CD4-positive, alpha-beta memory T cell (primary cell): ENCODE data around the gene HPN. TPM values are rescaled to one million over a fixed set of nuclear protein-coding genes. Genes with fewer than 3 reads are reported as not detected.

Source experiments
- CTCF ChIA-PET: fragments of 350-600 bp; sonication (Branson Sonifier 250); formaldehyde crosslinking; loops from one replicate; lab custom pipeline; 2021; ENCODE audit warnings: inconsistent platforms; ENCODE audit not compliant: partially characterized antibody; lab: Charles Lee
- POLR2A ChIA-PET: fragments of 350-600 bp; sonication (Branson Sonifier 250); formaldehyde crosslinking; loops from one replicate; lab custom pipeline; 2021; ENCODE audit not compliant: partially characterized antibody; lab: Charles Lee
- DNase-seq, 5 donors: peaks; one replicate each; pipeline versions ENCODE4 v3.0.0 to v3.0.0-alpha.2; 2020 to 2022; ENCODE audit warnings: mixed read lengths in 1 of 5
- H3K27ac ChIP-seq: one replicate; pipeline ENCODE4 v1.7.0; 2013; ENCODE audit warnings: low read depth, low read length
- H3K27me3 ChIP-seq: 2 replicates; pipeline ENCODE4 v1.7.0; 2013; ENCODE audit warnings: mild to moderate bottlenecking, low read length, moderate library complexity; ENCODE audit not compliant: insufficient read depth
- H3K36me3 ChIP-seq: 2 replicates; pipeline ENCODE4 v1.7.0; 2013; ENCODE audit warnings: mild to moderate bottlenecking, low read length, moderate library complexity; ENCODE audit not compliant: insufficient read depth
- H3K4me1 ChIP-seq: 2 replicates; pipeline ENCODE4 v1.7.0; 2013; ENCODE audit warnings: mild to moderate bottlenecking, low read length, moderate library complexity; ENCODE audit not compliant: insufficient read depth
- H3K4me3 ChIP-seq, 2 donors: one replicate each; pipeline ENCODE4 v1.7.0; 2013; ENCODE audit warnings: low read length in 2 of 2, mild to moderate bottlenecking in 1 of 2
- H3K9me3 ChIP-seq, 2 donors: one replicate each; pipeline ENCODE4 v1.7.0; 2013; ENCODE audit warnings: low read length in 2 of 2, control low read depth in 1 of 2; ENCODE audit not compliant: control insufficient read depth in 1 of 2
- H3K27ac Mint-ChIP-seq, 7 donors: one replicate each; pipeline ENCODE4 v1.8.0; 2020 to 2021; ENCODE audit warnings: mixed read lengths in 7 of 7, mild to moderate bottlenecking in 6 of 7, inconsistent platforms in 3 of 7, moderate library complexity in 3 of 7
- H3K27me3 Mint-ChIP-seq, 2 donors: one replicate each; pipeline ENCODE4 v1.8.0; 2020 to 2021; ENCODE audit warnings: mixed read lengths in 2 of 2
- H3K36me3 Mint-ChIP-seq, 2 donors: one replicate each; pipeline ENCODE4 v1.8.0; 2020 to 2021; ENCODE audit warnings: mixed read lengths in 2 of 2, inconsistent platforms in 1 of 2, mild to moderate bottlenecking in 1 of 2
- H3K4me1 Mint-ChIP-seq, 4 donors: one replicate each; pipeline ENCODE4 v1.8.0; 2020 to 2021; ENCODE audit warnings: mixed read lengths in 4 of 4, mild to moderate bottlenecking in 1 of 4
- H3K4me3 Mint-ChIP-seq, 8 donors: one replicate each; pipeline ENCODE4 v1.8.0; 2020 to 2021; ENCODE audit warnings: mixed read lengths in 8 of 8, mild to moderate bottlenecking in 7 of 8, moderate library complexity in 6 of 8, inconsistent platforms in 3 of 8
- H3K9me3 Mint-ChIP-seq, 8 donors: one replicate each; pipeline ENCODE4 v1.8.0; 2020 to 2021; ENCODE audit warnings: mixed read lengths in 8 of 8, mild to moderate bottlenecking in 5 of 8, inconsistent platforms in 3 of 8, moderate library complexity in 1 of 8
- intact Hi-C: fragments of 100-400 bp; cut with micrococcal nuclease; formaldehyde crosslinking; loops from one replicate; pipeline ENCODE4 v1.15.1; 2023
- polyA plus RNA-seq, 2 donors: library from polyadenylated mRNA; unstranded; fragments of 300-500 nt; fragmentation: Illumina TruSeq; gene quantifications; one replicate each; pipeline ENCODE4 v1.2.3, GENCODE V29; 2021
- total RNA-seq, 2 experiments: library from RNA; stranded (reverse); gene quantifications; one replicate each; pipeline ENCODE4 v1.2.3, GENCODE V29; 2021

The HPN gene
- total and polyA plus RNA-seq, 4 experiments from 2014 or later, result 0.15 to 0.57 TPM; not detected in 2

DNA sequence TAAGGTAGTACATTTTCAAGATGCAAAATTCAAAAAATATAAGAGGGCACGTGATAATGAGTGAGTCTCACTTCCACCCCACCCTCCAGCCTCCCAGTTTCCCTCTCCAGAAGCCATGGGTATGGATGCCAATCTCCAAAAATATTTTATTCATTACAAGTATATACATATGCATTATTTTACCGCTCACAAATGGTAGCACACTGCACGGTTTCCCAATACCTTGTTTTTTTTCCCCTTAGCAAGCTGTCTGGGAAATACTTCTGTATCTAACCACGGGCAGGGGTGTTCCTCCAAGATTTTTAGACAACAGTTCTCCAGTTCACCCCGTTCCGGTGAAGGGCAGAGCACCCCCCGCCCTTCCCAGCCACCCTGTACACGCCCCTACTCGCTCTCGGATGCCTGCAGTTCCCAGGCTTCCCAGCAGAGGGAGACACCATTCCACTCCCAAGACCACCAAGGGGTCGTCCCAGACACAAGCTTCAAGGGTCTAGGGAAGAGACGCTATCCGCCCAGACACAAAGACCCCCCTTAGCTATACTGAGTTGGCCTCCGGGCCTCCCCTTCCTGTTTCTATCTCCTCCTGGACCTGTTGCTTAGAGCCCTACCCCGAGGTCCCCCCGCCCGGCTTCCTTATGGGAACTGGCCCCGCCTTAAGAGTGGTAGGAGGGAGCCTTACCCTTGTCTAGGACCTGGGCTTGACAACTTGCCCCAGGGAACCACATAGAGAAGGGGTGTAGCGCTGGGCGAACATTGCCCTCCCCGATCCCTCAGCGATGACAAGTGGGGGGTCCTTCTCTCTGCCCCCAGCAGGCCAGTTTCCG lies 73.0 kb downstream of the HPN start:
- H3K36me3 ChIP-seq, result no peaks in the 10 kb centered on the region
- POLR2A ChIA-PET, result interaction anchor here (0.6 to 1.0 kb wide), 3 partner anchors 27 to 100 kb away, joined by 3 to 5 read pairs (median 3); no protein-coding TSS in a partner anchor

DNA sequence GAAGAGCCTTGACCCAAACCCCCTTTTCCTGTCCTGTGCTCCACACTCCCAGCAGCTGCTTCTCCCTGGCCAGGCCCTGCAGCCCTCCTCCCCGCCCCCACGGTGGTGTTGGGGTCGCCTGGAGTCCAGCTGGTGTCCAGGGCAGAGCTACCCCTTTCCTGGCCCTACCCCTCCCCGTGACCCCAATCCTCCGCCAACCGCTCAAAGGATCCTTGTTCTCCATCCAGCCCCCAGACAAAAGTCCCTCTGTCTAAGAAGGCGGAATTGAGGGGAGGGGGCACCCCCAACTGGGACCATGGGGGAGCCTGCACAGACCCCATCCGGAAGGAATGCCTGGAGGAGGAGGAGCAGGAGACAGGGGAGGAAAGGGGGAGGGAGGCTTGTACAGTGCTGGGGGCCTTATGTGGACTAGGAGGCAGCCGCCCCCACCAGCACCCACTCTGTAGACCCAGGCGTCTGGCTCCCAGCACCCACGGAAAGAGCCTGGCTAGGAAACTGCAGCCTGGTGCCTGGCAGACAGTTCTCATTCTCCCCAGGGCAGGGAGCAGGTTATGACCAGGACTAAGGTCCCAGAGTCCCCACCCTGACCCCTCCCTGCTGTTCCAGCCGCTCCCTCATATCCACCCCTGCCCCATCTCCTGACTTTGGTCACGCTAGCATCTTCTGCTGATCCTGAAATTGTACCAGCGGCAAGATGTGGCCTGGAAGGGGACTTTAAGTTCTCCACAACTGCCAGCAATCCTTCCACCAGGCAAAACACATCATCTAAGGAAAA lies 73.8 kb downstream of the HPN start, which contains the start of gene FXYD3:
TSS of gene FXYD3 (plus strand) at position 647 of the 775 bp plus-strand sequence. CDS start 3,554 bp downstream, outside the sequence.
- peaks cover 0 to 1% (median 0%) of the 10 kb centered on the region in 8 donors for H3K9me3 Mint-ChIP-seq
- Histone ChIP-seq H3K4me3 (no peak within 1 kb of the TSS), H3K36me3 (no peaks in the 10 kb centered on the region), H3K27me3 (no peaks in the 10 kb centered on the region), H3K27ac (no peak within 1 kb of the TSS), H3K9me3 (no peaks in the 10 kb centered on the region), H3K4me1 (peaks cover 9% of the 10 kb centered on the region)
- peak within 1 kb of the TSS in 1 of 8 donors; percentile 25 for H3K4me3 Mint-ChIP-seq
- peak within 1 kb of the TSS in 4 of 7 donors; percentile 30 to 77 (median 60) for H3K27ac Mint-ChIP-seq
- H3K4me1 Mint-ChIP-seq, result peaks cover 4 to 7% (median 5%) of the 10 kb centered on the region in 4 donors
- no peak for DNase-seq
- intact Hi-C loops, result loop anchor here (2.0 kb wide), 1 partner anchor 25 kb away; no protein-coding TSS in a partner anchor
- H3K36me3 Mint-ChIP-seq, result no peaks in the 10 kb centered on the region
- ChIA-PET POLR2A (interaction anchor here (0.9 to 1.0 kb wide), 2 partner anchors 26 to 99 kb away, joined by 3 to 5 read pairs; no protein-coding TSS in a partner anchor), CTCF (interaction anchor here (0.5 to 4.8 kb wide), 12 partner anchors 8 to 382 kb away, joined by 3 to 20 read pairs (median 4); partner anchors contain the start of gene LGI4)
- H3K27me3 Mint-ChIP-seq, result peaks cover 2 to 11% of the 10 kb centered on the region in 2 donors

More for the DNA sequence above, 73.0 kb downstream of the HPN start:
- Histone ChIP-seq H3K27me3 (no peaks in the 10 kb centered on the region), H3K4me1 (peaks cover 9% of the 10 kb centered on the region), H3K27ac (no peak overlapping the region), H3K4me3 (no peak overlapping the region), H3K9me3 (no peaks in the 10 kb centered on the region)
- CTCF ChIA-PET, result interaction anchor here (1.0 to 4.8 kb wide), 11 partner anchors 9 to 381 kb away, joined by 3 to 20 read pairs (median 4); partner anchors contain the start of gene LGI4
- H3K9me3 Mint-ChIP-seq, result peaks cover 0 to 1% (median 0%) of the 10 kb centered on the region in 8 donors
- peak; percentile 56 to 64 (median 58) for DNase-seq
- H3K4me3 Mint-ChIP-seq, result peak overlapping the region in 2 of 8 donors; percentile 25 to 36
- peak overlapping the region in 4 of 7 donors; percentile 30 to 77 (median 60) for H3K27ac Mint-ChIP-seq
- peaks cover 4 to 7% (median 5%) of the 10 kb centered on the region in 4 donors for H3K4me1 Mint-ChIP-seq
- H3K27me3 Mint-ChIP-seq, result peaks cover 5 to 11% of the 10 kb centered on the region in 2 donors
- intact Hi-C loops, result loop anchor here (1.0 to 5.0 kb wide), 5 partner anchors 21 to 155 kb away; partner anchors contain the start of genes FXYD5 and LGI4
- no peaks in the 10 kb centered on the region for H3K36me3 Mint-ChIP-seq

Other genes with a start within 250 kb of the HPN start
- 1 to 10 TPM; 9.2 to 9.7 TPM for gene ZNF30, start 114.8 kb upstream of the HPN start, total RNA-seq
- gene ZNF30, start 114.8 kb upstream of the HPN start, polyA plus RNA-seq, result 1 to 10 TPM; 5.4 to 5.7 TPM
- gene ZNF792, start 77.5 kb upstream of the HPN start, total RNA-seq, result 10 to 100 TPM; 33.9 to 34.7 TPM
- 10 to 100 TPM; 10.1 to 23.9 TPM for gene ZNF792, start 77.5 kb upstream of the HPN start, polyA plus RNA-seq
- gene GRAMD1A, start 41.4 kb upstream of the HPN start, total RNA-seq, result 100 to 1,000 TPM; 205 to 221 TPM
- gene GRAMD1A, start 41.4 kb upstream of the HPN start, polyA plus RNA-seq, result 10 to 100 TPM; 16.3 to 55.4 TPM
- 1 to 10 TPM; 1.4 to 1.5 TPM for gene SCN1B, start 11.3 kb upstream of the HPN start, total RNA-seq
- under 1 TPM in 1 of 2 donors, not detected in 1; 0.64 TPM for gene SCN1B, start 11.3 kb upstream of the HPN start, polyA plus RNA-seq
- not detected for gene FXYD3, start 74.1 kb downstream of the HPN start, total RNA-seq
- gene FXYD3, start 74.1 kb downstream of the HPN start, polyA plus RNA-seq, result not detected
- under 1 TPM; 0.72 to 0.81 TPM for gene LGI4, start 93.3 kb downstream of the HPN start, total RNA-seq
- gene LGI4, start 93.3 kb downstream of the HPN start, polyA plus RNA-seq, result not detected
- 1 to 10 TPM; 3.6 to 4.4 TPM for gene FXYD1, start 97.1 kb downstream of the HPN start, total RNA-seq
- gene FXYD1, start 97.1 kb downstream of the HPN start, polyA plus RNA-seq, result 1 to 10 TPM in 1 of 2 donors, under 1 TPM in 1; 0.58 to 3.2 TPM
- gene FXYD7, start 101.5 kb downstream of the HPN start, total RNA-seq, result 10 to 100 TPM in 1 of 2 experiments, 1 to 10 TPM in 1; 9.6 to 10.1 TPM
- gene FXYD7, start 101.5 kb downstream of the HPN start, polyA plus RNA-seq, result 10 to 100 TPM in 1 of 2 donors, 1 to 10 TPM in 1; 5.5 to 11.1 TPM
- 100 to 1,000 TPM; 473 to 484 TPM for gene FXYD5, start 113.0 kb downstream of the HPN start, total RNA-seq
- gene FXYD5, start 113.0 kb downstream of the HPN start, polyA plus RNA-seq, result 100 to 1,000 TPM; 452 to 833 TPM
- gene FAM187B, start 187.0 kb downstream of the HPN start, total RNA-seq, result not detected
- not detected for gene FAM187B, start 187.0 kb downstream of the HPN start, polyA plus RNA-seq
- 10 to 100 TPM; 45.8 to 48.9 TPM for gene LSR, start 207.3 kb downstream of the HPN start, total RNA-seq
- 10 to 100 TPM; 76.1 to 91.6 TPM for gene LSR, start 207.3 kb downstream of the HPN start, polyA plus RNA-seq
- 100 to 1,000 TPM; 204 to 216 TPM for gene USF2, start 227.2 kb downstream of the HPN start, total RNA-seq
- gene USF2, start 227.2 kb downstream of the HPN start, polyA plus RNA-seq, result 1 to 10 TPM; 2.2 to 9.4 TPM
- 1 to 10 TPM; 1.2 to 2.7 TPM for gene HAMP, start 240.8 kb downstream of the HPN start, total RNA-seq
- gene HAMP, start 240.8 kb downstream of the HPN start, polyA plus RNA-seq, result not detected